HG02571 (cell line): ENCODE data around the gene RCN2.
"Not testable (repeated sequence)": the region's sequence is repeated elsewhere in the genome, so short reads cannot be mapped to it uniquely, and the experiment has no call there.

Experiments
- ATAC-seq: cut with Tn5 transposase; IDR thresholded peaks from one replicate; pipeline ENCODE4 v1.9.1; 2021; ENCODE audit warnings: mild to moderate bottlenecking, moderate library complexity; ENCODE audit not compliant: unreplicated experiment

The RCN2 gene

GRCh38 chr15:76932135-76932966, 802 bp downstream of the RCN2 start:
- ATAC-seq: peak; percentile 2

- no peak for ATAC-seq
Measured at GRCh38 chr15:76935620-76936019, 4.1 kb downstream of the RCN2 start.

- ATAC-seq: no peak
Measured at GRCh38 chr15:76936671-76937070, 5.1 kb downstream of the RCN2 start.

GRCh38 chr15:76938752-76939151, 7.2 kb downstream of the RCN2 start:
- ATAC-seq: no peak

GRCh38 chr15:76939715-76940114, 8.2 kb downstream of the RCN2 start:
- ATAC-seq: no peak

- ATAC-seq: no peak
Measured at GRCh38 chr15:76941636-76942035, 10.1 kb downstream of the RCN2 start.

GRCh38 chr15:76942331-76942730, 10.8 kb downstream of the RCN2 start:
- no peak for ATAC-seq

- no peak for ATAC-seq
Measured at GRCh38 chr15:76945494-76946093, 14.0 kb downstream of the RCN2 start.

GRCh38 chr15:76947454-76947853, 15.9 kb downstream of the RCN2 start:
- ATAC-seq: no peak

- ATAC-seq: no peak
Measured at GRCh38 chr15:76951220-76951619, 19.7 kb downstream of the RCN2 start.

- ATAC-seq: no peak
Measured at GRCh38 chr15:76953913-76954312, 22.4 kb downstream of the RCN2 start.

- no peak for ATAC-seq
Measured at GRCh38 chr15:76954744-76955143, 23.2 kb downstream of the RCN2 start.

GRCh38 chr15:76961268-76962011, 29.9 kb downstream of the RCN2 start:
- no peak for ATAC-seq

- ATAC-seq: no peak
Measured at GRCh38 chr15:76962337-76963013, 30.9 kb downstream of the RCN2 start.

GRCh38 chr15:76963596-76963995, 32.0 kb downstream of the RCN2 start:
- ATAC-seq: no peak

- no peak for ATAC-seq
Measured at GRCh38 chr15:76964157-76964556, 32.6 kb downstream of the RCN2 start.

GRCh38 chr15:76966051-76966450, 34.5 kb downstream of the RCN2 start:
- not testable (repeated sequence) for ATAC-seq

- no peak for ATAC-seq
Measured at GRCh38 chr15:76967067-76967466, 35.5 kb downstream of the RCN2 start.

- no peak for ATAC-seq
Measured at GRCh38 chr15:76968306-76968705, 36.8 kb downstream of the RCN2 start.

GRCh38 chr15:76972389-76973361, 41.1 kb downstream of the RCN2 start:
- ATAC-seq: no peak
